ENCODE data around the gene OR4D10.

OR4D10 gene

DNA sequence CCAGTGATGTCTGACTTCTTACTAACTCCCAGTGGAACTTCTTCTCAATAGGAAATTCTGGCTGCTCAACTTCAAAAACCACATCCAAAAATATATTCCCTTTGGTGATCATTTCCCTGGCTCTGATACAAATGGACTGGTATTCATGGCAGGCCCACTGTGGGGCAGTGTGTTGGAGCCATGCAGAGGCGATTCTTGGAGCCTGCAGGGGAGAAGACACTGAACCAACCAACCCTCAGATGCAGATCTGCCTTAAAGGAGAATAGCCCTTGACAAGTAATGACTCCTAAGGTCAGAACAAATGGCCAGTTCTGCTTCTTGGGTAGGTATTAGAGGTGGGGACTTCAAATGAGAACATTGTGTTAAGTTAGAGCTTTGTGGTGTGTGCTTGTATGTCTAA lies 50.4 kb downstream of the OR4D10 start:
- Histone ChIP-seq H3K4me1 (ENCODE audit: insufficient read depth, insufficient read length) (no peaks in the 10 kb centered on the region), H3K27me3 (ENCODE audit: insufficient read depth, insufficient read length) (no peaks in the 10 kb centered on the region), H3K36me3 (ENCODE audit: insufficient read depth, insufficient read length, low read length) (no peaks in the 10 kb centered on the region), H3K9me3 (ENCODE audit: insufficient read depth, low read length) (no peaks in the 10 kb centered on the region), H3K4me3 (ENCODE audit: insufficient read length, low read depth) (no peak overlapping the region), H3K9ac (ENCODE audit: insufficient read length, low read depth) (no peak overlapping the region)
- DNase-seq (ENCODE audit: low read depth, low spot score): no peak
- no peak for TF ChIP-seq YY1 (IDR thresholded peaks at IDR 0.05; ENCODE audit: insufficient read depth, insufficient read length)
- TF ChIP-seq ZNF274 (IDR thresholded peaks at IDR 0.05; ENCODE audit: low read depth, low read length): no peak
- no peak for TF ChIP-seq SUZ12 (IDR thresholded peaks at IDR 0.05; ENCODE audit: extremely low read depth, insufficient read depth, insufficient read length)

DNA sequence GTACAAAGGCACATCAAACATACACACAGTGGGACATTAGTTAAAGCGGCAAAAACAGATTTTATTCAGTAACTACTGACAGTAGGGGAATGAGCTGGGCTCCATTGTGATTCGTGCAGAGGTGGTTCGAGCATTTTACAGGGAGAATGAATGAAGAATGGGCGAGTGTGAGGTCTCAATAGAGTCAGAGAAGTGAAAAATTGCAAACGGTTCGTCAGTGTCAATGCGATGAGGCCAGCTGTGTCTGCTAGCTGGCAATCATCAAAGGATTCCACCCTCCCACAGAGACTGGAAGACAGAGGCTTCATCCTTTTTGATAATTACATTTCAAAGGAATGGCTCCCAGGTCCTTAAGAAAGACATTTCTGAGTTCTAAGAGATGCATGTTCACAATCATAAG lies 55.6 kb downstream of the OR4D10 start:
- DNase-seq (ENCODE audit: low read depth, low spot score): no peak
- Histone ChIP-seq H3K9ac (ENCODE audit: insufficient read length, low read depth) (no peak overlapping the region), H3K4me1 (ENCODE audit: insufficient read depth, insufficient read length) (no peaks in the 10 kb centered on the region), H3K9me3 (ENCODE audit: insufficient read depth, low read length) (no peaks in the 10 kb centered on the region), H3K27me3 (ENCODE audit: insufficient read depth, insufficient read length) (no peaks in the 10 kb centered on the region), H3K36me3 (ENCODE audit: insufficient read depth, insufficient read length, low read length) (no peaks in the 10 kb centered on the region), H3K4me3 (ENCODE audit: insufficient read length, low read depth) (no peak overlapping the region)
- TF ChIP-seq YY1 (IDR thresholded peaks at IDR 0.05; ENCODE audit: insufficient read depth, insufficient read length): no peak
- no peak for TF ChIP-seq SUZ12 (IDR thresholded peaks at IDR 0.05; ENCODE audit: extremely low read depth, insufficient read depth, insufficient read length)
- TF ChIP-seq ZNF274 (IDR thresholded peaks at IDR 0.05; ENCODE audit: low read depth, low read length): no peak

All from NT2/D1 (cell line).